Adrenal gland (tissue), 5 donors: ENCODE measurements around the gene PLEK2.

Experiments used
- POLR2A ChIP-seq, 2 donors: fragments of 450-650 bp; IDR thresholded peaks; one replicate each; pipeline ENCODE4 v1.6.1; 2017; ENCODE audit warnings: antibody characterized with exemption in 2 of 2, mild to moderate bottlenecking in 2 of 2, moderate library complexity in 1 of 2
- TF ChIP-seq, protein P1 (sequence below), 6 experiments: fragments of 450-650 bp in 4 of 6; fragments of 200-600 bp in 2 of 6; sonication (generic) in 1 of 6; IDR thresholded peaks; 1 replicate in 5 of 6; 2 replicates in 1 of 6; pipeline versions ENCODE4 v1.5.1 to v1.8.0; 2016 to 2021; ENCODE audit warnings: antibody characterized with exemption in 6 of 6, mild to moderate bottlenecking in 2 of 6, moderate library complexity in 1 of 6
- donor health status: DM: no; HTN: no; CAD: no.

DNA sequence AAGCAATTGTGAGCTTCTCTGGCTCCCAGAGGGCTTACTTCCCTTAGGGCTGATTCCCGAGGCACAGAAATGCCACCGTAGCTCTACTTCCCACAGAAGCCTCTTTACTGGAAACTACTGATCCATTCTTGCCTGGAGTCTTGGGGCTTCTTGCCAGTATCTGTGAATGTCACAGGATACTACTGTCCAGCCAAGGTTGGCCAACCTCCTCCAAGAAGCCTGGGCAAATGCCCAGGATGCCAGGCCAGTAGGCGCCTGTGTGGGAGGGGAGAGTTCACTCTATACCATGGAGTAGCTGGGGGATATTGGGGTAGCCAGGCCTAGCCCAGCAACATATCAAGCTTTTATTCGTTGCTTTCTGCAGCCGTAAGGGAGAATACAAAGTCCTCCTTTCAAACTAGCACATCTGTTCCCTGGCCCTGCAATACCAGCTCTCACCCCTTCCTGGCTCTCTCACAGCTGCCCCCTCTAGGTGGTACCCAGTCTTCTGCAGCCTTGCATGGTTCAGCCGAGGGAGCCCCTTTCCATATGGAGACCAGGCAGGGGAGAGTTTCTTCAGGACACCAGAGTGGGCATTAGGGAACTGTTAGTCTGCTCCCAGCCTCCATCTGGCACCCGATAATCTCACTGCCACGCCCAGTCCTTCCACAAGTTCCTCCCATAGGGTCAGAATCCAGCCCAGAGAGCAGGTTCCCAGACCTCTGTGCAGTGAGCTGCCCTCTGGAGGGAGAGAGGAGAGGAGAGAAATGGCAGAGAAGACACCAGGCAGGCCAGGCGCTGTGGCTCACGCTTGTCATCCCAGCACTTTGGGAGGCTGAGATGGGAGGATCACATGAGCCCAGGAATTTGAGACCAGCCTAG is 24.3 kb upstream of the PLEK2 start:
- TF ChIP-seq, protein P1, sequence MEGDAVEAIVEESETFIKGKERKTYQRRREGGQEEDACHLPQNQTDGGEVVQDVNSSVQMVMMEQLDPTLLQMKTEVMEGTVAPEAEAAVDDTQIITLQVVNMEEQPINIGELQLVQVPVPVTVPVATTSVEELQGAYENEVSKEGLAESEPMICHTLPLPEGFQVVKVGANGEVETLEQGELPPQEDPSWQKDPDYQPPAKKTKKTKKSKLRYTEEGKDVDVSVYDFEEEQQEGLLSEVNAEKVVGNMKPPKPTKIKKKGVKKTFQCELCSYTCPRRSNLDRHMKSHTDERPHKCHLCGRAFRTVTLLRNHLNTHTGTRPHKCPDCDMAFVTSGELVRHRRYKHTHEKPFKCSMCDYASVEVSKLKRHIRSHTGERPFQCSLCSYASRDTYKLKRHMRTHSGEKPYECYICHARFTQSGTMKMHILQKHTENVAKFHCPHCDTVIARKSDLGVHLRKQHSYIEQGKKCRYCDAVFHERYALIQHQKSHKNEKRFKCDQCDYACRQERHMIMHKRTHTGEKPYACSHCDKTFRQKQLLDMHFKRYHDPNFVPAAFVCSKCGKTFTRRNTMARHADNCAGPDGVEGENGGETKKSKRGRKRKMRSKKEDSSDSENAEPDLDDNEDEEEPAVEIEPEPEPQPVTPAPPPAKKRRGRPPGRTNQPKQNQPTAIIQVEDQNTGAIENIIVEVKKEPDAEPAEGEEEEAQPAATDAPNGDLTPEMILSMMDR (IDR thresholded peaks at IDR 0.05) = no peak
- TF ChIP-seq POLR2A (IDR thresholded peaks at IDR 0.05) = no peak
